Panc1 (cell line): ENCODE results near the gene AP5Z1. TPM values are rescaled to one million over a fixed set of nuclear protein-coding genes. Genes with fewer than 3 reads are reported as not detected.

Experiments
- ATAC-seq: fragments of 200-7000 bp; cut with Tn5 transposase; 2 replicates; pipeline ENCODE4 v1.9.1; 2020; ENCODE audit warnings: mild to moderate bottlenecking, moderate library complexity
- BruUV-seq: library from RNA; stranded (reverse); fragments of 400-500 nt; replicated peaks from 2 replicates; lab custom pipeline; 2021; lab: Mats Ljungman, UMichigan
- CTCF ChIA-PET: fragments of 300-600 bp; sonication (Branson Sonifier 250); formaldehyde crosslinking; loops from one replicate; lab custom pipeline; 2022; ENCODE audit warnings: antibody characterized with exemption; lab: Charles Lee
- POLR2A ChIA-PET: fragments of 300-600 bp; sonication (Branson Sonifier 250); formaldehyde crosslinking; loops from one replicate; lab custom pipeline; 2022; ENCODE audit warnings: antibody characterized with exemption; lab: Charles Lee
- DNase-seq: peaks from one replicate; pipeline ENCODE4 v3.0.0-alpha.2; 2010; ENCODE audit warnings: low read depth, low spot score
- H3K27ac ChIP-seq: 2 replicates; pipeline ENCODE4 v1.5.1; 2011; ENCODE audit warnings: mild to moderate bottlenecking, low read length, inconsistent platforms
- H3K27me3 ChIP-seq: fragments of 200-500 bp; sonication (Bioruptor generic); 2 replicates; pipeline ENCODE4 v1.6.0; 2014; ENCODE audit warnings: low read length, inconsistent platforms; ENCODE audit not compliant: control insufficient read depth, insufficient read depth
- H3K36me3 ChIP-seq: fragments of 200-500 bp; sonication (Bioruptor generic); 2 replicates; pipeline ENCODE4 v1.5.1; 2014; ENCODE audit warnings: inconsistent platforms, mild to moderate bottlenecking, low read length, moderate library complexity; ENCODE audit not compliant: control insufficient read depth, insufficient read depth
- H3K4me1 ChIP-seq: 2 replicates; pipeline ENCODE4 v1.5.1; 2011; ENCODE audit warnings: inconsistent platforms, mild to moderate bottlenecking, low read length, moderate library complexity; ENCODE audit not compliant: control insufficient read depth, insufficient read depth
- H3K4me3 ChIP-seq, 2 experiments: 2 replicates each; pipeline ENCODE4 v1.5.1; 2011 to 2012; ENCODE audit warnings: low read depth in 2 of 2, low read length in 2 of 2, mild to moderate bottlenecking in 2 of 2, inconsistent platforms in 1 of 2, moderate library complexity in 1 of 2
- H3K9me3 ChIP-seq: fragments of 200-500 bp; sonication (Bioruptor generic); 2 replicates; pipeline ENCODE4 v1.5.1; 2014; ENCODE audit warnings: low read depth, mild to moderate bottlenecking, inconsistent platforms, low read length, moderate library complexity; ENCODE audit not compliant: control insufficient read depth, insufficient read depth
- POLR2AphosphoS5 ChIP-seq: IDR thresholded peaks from 2 replicates; pipeline ENCODE4 v1.6.1; 2012; ENCODE audit warnings: mild to moderate bottlenecking, low read depth, low read length, moderate library complexity
- SIN3A ChIP-seq: IDR thresholded peaks from 2 replicates; pipeline ENCODE4 v1.6.1; 2012; ENCODE audit warnings: low read depth, mild to moderate bottlenecking, low read length, moderate library complexity, borderline replicate concordance; ENCODE audit not compliant: insufficient read depth
- TCF7L2 ChIP-seq: IDR thresholded peaks from 2 replicates; pipeline ENCODE4 v1.6.1; 2011; ENCODE audit warnings: mild to moderate bottlenecking, low read depth, low read length, inconsistent platforms
- in situ Hi-C: cut with HindIII; loops from 2 replicates; pipeline ENCODE4 v1.10.0; 2016; ENCODE audit warnings: low sequenced_read_pairs, low pct_unique_long_range_greater_than_20kb
- intact Hi-C: fragments of 100-400 bp; cut with micrococcal nuclease; formaldehyde crosslinking; loops from one replicate; pipeline ENCODE4 v1.10.0; 2022; ENCODE audit not compliant: unreplicated experiment
- total RNA-seq: library from RNA; stranded (reverse); gene quantifications from one replicate; pipeline ENCODE4 v1.2.1, GENCODE V29; 2021; ENCODE audit not compliant: unreplicated experiment
- TF ChIP-seq, protein P1 (sequence below): fragments of 450-650 bp; IDR thresholded peaks from 2 replicates; pipeline ENCODE4 v1.5.1; 2017; ENCODE audit warnings: mild to moderate bottlenecking
- TF ChIP-seq, protein P2 (sequence below), 2 experiments: IDR thresholded peaks; 2 replicates each; pipeline ENCODE4 v1.6.1; 2011 to 2012; ENCODE audit warnings: low read depth in 2 of 2, control low read depth in 1 of 2, low read length in 1 of 2, mild to moderate bottlenecking in 1 of 2, moderate library complexity in 1 of 2; ENCODE audit not compliant: insufficient read depth in 1 of 2

Gene AP5Z1
- total RNA-seq, 1 experiment from 2014 or later, result 100.0 TPM

DNA sequence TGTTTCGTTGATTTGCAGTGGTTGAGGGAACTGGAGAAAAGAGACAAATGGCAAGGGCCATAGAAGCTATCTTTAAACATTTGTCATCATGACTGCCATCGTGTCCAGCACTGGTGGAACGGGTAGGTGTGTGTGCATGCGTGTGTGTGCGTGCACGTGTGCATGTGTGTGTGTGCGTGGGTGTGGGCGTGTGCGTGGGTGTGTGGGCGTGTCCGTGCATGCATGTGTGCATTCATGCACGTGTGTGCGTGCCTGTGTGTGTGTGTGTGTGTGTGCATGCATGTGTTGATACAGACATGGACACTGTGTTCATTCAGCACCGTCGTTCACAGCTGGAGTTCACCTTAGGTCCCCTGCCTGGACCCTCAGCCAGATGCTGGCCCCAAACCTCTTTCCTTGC lies 38.1 kb upstream of the AP5Z1 start:
- Histone ChIP-seq H3K4me1 (peaks cover 19% of the 10 kb centered on the region), H3K27me3 (no peaks in the 10 kb centered on the region), H3K9me3 (no peaks in the 10 kb centered on the region), H3K27ac (no peak overlapping the region), H3K4me3 (no peak overlapping the region), H3K36me3 (no peaks in the 10 kb centered on the region)
- in situ Hi-C loops, result no loop called here
- ChIA-PET POLR2A (no interaction called here), CTCF (no interaction called here)
- TF ChIP-seq, protein P1, sequence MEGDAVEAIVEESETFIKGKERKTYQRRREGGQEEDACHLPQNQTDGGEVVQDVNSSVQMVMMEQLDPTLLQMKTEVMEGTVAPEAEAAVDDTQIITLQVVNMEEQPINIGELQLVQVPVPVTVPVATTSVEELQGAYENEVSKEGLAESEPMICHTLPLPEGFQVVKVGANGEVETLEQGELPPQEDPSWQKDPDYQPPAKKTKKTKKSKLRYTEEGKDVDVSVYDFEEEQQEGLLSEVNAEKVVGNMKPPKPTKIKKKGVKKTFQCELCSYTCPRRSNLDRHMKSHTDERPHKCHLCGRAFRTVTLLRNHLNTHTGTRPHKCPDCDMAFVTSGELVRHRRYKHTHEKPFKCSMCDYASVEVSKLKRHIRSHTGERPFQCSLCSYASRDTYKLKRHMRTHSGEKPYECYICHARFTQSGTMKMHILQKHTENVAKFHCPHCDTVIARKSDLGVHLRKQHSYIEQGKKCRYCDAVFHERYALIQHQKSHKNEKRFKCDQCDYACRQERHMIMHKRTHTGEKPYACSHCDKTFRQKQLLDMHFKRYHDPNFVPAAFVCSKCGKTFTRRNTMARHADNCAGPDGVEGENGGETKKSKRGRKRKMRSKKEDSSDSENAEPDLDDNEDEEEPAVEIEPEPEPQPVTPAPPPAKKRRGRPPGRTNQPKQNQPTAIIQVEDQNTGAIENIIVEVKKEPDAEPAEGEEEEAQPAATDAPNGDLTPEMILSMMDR, result no peak
- TF ChIP-seq SIN3A (no peak), POLR2AphosphoS5 (no peak), TCF7L2 (no peak)
- TF ChIP-seq, protein P2, sequence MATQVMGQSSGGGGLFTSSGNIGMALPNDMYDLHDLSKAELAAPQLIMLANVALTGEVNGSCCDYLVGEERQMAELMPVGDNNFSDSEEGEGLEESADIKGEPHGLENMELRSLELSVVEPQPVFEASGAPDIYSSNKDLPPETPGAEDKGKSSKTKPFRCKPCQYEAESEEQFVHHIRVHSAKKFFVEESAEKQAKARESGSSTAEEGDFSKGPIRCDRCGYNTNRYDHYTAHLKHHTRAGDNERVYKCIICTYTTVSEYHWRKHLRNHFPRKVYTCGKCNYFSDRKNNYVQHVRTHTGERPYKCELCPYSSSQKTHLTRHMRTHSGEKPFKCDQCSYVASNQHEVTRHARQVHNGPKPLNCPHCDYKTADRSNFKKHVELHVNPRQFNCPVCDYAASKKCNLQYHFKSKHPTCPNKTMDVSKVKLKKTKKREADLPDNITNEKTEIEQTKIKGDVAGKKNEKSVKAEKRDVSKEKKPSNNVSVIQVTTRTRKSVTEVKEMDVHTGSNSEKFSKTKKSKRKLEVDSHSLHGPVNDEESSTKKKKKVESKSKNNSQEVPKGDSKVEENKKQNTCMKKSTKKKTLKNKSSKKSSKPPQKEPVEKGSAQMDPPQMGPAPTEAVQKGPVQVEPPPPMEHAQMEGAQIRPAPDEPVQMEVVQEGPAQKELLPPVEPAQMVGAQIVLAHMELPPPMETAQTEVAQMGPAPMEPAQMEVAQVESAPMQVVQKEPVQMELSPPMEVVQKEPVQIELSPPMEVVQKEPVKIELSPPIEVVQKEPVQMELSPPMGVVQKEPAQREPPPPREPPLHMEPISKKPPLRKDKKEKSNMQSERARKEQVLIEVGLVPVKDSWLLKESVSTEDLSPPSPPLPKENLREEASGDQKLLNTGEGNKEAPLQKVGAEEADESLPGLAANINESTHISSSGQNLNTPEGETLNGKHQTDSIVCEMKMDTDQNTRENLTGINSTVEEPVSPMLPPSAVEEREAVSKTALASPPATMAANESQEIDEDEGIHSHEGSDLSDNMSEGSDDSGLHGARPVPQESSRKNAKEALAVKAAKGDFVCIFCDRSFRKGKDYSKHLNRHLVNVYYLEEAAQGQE (IDR thresholded peaks at IDR 0.05; ENCODE audit: insufficient read depth in 1 of 2, low read depth in 2 of 2, low read length in 1 of 2), result no peak
- intact Hi-C loops, result no loop called here
- DNase-seq (no peak), ATAC-seq (no peak)
- no TSS peak for BruUV-seq

DNA sequence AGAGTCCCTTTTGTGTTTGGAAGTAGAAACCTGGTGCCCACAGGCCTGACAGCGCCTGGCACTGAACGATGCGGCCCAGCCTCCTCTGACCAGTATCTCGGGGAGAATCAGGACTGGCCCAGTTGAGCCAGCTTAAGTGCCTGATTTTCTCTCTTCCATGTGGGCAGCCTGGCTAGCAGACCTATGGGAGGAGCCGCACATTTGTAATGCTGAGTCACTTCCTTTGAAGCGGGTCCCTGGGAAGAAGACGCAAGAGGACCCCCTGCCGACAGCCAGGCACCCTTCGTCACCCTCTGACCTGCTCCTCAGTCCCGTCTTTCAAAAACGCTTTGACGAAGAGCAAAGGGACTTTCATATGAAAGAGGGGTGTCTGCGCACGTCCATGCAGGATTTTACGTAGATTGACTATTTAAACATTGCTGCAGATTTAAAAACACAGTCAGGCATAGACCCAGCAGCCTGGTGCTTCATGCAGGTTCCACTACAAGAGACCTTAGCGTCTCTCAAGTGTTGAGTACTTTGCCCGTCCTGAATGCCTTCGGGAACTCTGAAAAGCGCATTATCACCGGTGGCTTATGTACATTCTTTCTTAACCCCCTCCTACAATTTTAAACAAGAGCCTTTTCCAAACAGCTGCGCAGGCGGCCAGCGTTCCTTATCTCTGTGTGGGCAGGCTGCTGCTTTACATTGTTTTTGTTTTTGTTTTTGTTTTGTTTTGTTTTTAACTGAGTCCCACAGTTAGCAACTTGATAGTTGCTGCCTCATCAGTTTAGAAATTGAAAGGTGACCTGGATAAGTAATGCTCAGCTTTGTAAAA lies 36.5 kb upstream of the AP5Z1 start:
- ATAC-seq (peak; percentile 85), DNase-seq (peak; percentile 75)
- ChIA-PET CTCF (no interaction called here), POLR2A (no interaction called here)
- intact Hi-C loops, result no loop called here
- no peaks in the 10 kb centered on the region for H3K9me3 ChIP-seq
- BruUV-seq, result no TSS peak
- peak overlapping the region; percentile 89 for H3K27ac ChIP-seq
- no peaks in the 10 kb centered on the region for H3K27me3 ChIP-seq
- H3K4me1 ChIP-seq, result peaks cover 23% of the 10 kb centered on the region
- peak overlapping the region; percentile 21 to 51 for H3K4me3 ChIP-seq
- TF ChIP-seq TCF7L2, result peak; percentile 95
- peak; percentile 47; the same call in 1 of the 2 replicates for TF ChIP-seq POLR2AphosphoS5
- TF ChIP-seq SIN3A, result no peak
- no peaks in the 10 kb centered on the region for H3K36me3 ChIP-seq
- in situ Hi-C loops, result no loop called here

DNA sequence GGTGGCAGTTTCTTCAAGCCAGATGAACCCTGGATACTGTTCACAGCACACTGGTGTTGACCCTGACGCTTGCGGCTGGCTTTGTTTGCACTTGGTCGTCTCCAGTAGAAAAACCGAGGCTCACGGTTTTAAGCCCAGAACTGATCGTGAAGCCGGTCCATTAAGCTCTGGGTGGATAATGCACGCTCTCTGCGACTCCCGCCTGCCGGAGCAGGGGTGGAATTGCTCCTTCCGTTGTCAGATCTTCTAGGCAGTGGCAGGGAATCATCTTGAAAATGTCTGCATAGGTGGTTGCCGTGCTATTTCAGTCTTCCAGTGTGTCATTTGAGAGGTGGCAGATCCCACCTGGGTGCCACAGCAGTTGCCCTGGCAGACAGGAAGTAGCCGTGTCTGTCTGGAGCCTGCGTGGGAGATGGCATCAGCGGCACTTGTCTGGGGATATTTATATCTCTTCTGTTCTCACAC lies 35.9 kb upstream of the AP5Z1 start:
- CTCF ChIA-PET, result interaction anchor here (0.6 kb wide), 1 partner anchor 123 kb away, joined by 4 read pairs; no protein-coding TSS in a partner anchor
- BruUV-seq, result no TSS peak
- intact Hi-C loops, result no loop called here
- no peak for TF ChIP-seq SIN3A
- no peak for TF ChIP-seq TCF7L2
- TF ChIP-seq, protein P1, result no peak
- no peak for TF ChIP-seq POLR2AphosphoS5
- TF ChIP-seq, protein P2 (IDR thresholded peaks at IDR 0.05; ENCODE audit: insufficient read depth in 1 of 2, low read depth in 2 of 2, low read length in 1 of 2), result no peak
- POLR2A ChIA-PET, result no interaction called here
- H3K27me3 ChIP-seq, result no peaks in the 10 kb centered on the region
- DNase-seq (no peak), ATAC-seq (peak; percentile 60)
- H3K9me3 ChIP-seq, result no peaks in the 10 kb centered on the region
- peaks cover 30% of the 10 kb centered on the region for H3K4me1 ChIP-seq
- peak overlapping the region; percentile 89 for H3K27ac ChIP-seq
- peak overlapping the region; percentile 21 to 51; a peak in 3 of 4 replicates for H3K4me3 ChIP-seq
- no peaks in the 10 kb centered on the region for H3K36me3 ChIP-seq
- in situ Hi-C loops, result no loop called here
